GM21723 (cell line): ENCODE data around the gene HEATR9.

Experiments used
- ATAC-seq: cut with Tn5 transposase; IDR thresholded peaks from one replicate; pipeline ENCODE4 v1.9.1; 2021; ENCODE audit warnings: mild to moderate bottlenecking, moderate library complexity; ENCODE audit not compliant: unreplicated experiment

Gene HEATR9

DNA sequence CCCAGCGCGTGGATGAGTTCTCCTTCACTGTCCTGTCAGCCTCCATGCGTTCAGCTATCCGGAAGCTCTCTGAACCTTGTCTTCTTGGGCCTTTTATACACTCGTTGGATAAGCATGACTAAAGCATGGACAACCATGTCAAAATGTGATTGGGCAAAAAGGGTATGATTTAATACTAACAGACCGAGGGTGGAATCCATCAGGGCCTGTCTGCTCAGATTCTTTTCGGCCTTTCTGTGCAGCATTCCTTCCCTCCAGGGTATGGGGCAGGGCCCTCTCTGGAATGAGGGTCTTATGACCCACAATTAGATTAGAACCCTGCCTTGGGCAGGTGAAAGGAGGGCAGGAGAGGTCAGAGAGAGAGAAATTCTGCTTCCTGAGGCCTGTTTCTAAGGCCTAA, 25.5 kb upstream of the HEATR9 start:
- no peak for ATAC-seq

DNA sequence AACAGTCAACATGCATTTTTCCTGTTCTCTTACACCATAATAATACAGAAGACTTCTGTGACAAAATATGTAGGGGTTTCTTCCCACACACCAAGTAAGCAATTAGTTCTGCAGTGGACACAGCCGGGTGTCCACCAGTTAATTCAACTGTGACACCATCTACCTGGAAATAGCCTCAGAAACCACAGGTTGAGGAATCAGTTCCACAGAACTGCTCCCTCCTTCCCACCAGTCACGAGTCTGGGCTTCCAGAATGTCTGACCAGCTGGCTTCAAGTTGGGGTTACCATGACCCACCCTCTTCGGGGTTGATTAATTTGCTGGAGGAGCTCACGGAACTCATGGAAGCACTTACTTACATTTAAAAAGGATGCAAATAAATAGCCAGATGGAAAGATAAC, 25.1 kb upstream of the HEATR9 start:
- no peak for ATAC-seq

DNA sequence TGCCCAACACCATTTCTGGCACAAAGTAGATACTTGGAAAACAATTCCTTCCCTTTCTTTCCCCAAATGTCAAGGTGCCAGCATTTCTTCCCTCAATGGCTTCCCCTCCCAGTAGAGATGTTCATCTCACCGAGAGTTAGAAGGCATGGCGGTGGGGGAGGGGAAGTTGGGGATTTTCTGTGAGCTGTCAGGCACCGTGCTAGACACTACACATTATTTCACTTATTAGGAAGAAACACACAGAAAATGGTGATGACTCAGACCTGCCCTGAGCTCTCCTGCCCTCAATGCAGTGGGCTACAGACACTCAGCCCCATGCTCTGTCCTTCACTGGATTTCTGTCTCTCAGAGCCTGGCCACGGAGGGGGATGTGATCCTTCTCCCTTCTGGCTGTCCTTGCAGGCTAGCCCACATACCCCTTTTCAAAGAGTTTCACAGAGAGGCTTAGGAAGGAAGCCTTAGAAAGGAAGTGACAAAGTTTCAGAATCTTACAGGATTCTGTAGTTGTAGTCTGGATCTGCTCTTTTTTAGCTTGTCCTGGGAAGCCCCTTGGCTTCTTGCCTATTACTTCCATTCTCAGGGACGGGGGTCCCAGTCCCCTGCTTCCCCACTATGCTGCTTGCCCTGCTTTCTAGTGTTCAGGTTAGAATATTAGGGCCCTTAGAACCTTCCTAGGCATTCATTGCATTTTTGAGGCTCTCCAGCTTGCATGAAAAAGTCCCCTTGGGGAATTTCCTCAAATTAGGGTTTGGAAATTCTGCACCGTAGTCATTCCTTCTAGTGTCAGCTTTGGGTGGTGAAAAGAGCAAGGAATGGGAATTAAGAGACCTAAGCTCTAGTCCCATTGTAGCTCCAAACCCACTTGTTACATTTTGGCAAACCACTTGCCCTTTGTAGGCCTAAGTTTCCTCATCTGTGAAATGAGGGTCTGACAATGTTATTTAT, 23.7 kb upstream of the HEATR9 start:
- ATAC-seq = no peak

DNA sequence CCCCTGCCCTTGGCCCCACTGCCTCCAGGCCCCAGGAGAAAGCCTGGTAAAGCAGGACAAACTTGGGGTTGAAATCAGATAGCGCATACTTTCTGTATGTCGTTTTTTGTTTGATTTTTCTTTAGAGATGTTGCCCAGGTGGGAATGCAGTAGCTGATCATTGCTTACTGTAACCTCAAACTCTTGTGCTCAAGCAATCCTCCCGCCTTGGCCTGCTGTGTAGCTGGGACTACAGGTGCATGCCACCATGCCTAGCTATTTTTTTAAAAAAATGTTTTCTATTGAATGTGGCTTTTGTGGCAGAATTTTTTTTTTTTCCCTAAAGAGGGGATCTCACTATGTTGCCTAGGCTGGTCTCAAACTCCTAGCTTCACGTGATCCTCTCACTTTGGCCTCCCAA, 22.6 kb upstream of the HEATR9 start:
- ATAC-seq = no peak

DNA sequence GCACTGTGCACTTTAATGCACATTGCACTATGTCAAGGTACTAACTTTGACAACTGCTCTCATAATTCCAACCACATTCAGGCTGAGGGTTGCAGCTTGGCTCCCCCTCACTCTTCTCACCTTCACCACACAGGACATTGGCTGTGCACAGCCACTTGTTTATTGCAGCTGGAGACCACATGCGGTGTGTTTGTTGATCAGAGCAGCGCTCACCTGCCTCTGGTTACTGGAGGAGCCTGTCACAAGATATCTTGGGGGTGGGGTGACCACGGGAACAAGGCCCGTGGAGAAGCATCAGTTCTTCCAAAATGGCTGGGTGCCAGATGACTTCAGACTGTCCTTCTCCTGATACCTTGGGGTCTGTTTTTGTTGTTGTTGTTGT, 22.1 kb upstream of the HEATR9 start:
- no peak for ATAC-seq

DNA sequence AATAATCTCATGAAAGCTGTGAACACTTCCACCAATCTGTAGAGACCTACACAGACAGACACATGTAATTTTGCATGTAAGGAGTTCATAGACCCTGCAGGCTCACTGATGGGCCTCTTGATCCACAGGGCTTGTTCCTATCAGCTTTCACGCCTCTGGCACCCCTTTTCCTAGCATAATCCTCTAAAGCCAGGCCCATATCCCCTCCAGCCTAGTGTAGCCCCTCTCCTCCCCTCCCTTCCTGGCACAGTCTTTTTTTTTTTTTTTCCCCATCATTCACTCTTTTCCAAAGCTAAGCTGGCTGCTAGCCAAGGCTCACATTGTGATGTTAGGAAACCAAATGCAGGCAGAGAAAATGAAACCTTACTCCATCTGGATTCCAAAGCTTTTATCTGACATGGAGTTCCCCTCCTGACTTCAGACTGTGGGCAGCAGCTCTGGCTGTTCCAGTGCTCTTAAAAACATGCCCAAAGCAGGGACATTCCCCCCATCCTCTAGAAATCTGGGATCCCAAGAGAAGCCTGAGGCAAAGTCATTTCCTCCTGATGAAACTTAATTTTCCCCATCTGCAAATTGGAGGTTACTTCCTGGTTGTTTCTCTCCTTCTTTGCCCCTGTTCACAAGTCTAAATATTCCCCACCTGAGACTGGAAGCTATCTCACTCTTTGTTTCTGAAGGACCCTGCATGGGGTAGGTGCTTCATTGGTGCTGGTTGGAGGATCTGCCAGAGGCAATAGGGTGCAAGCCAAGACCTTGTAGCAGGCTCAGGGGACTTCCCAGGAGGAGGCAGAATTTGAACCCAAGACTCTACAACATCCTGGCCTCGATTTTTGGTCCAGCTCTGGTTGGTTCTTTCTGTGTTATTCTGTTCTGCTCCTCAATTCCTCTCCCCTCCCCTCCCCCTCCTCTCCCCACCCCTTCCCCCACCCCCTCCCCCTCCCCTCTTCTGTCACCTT, 21.4 kb upstream of the HEATR9 start:
- no peak for ATAC-seq

DNA sequence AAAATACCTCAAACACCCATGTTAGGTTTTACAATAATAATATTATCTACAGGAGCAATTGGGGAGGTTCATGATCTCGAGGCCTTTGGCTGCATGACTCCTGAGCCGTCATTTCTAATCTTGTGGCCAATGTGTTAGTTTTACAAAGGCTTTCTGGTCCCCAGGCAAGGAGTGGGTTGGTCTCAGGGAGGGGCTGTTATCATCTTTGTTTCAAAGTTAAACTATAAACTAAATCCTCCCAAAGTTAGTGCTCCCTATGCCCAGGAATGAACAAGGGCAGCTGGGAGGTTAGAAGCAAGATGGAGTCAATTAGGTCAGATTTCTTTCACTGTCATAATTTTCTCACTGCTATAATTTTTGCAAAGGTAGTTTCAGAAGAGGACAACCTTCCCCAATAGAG, 20.6 kb upstream of the HEATR9 start:
- no peak for ATAC-seq

DNA sequence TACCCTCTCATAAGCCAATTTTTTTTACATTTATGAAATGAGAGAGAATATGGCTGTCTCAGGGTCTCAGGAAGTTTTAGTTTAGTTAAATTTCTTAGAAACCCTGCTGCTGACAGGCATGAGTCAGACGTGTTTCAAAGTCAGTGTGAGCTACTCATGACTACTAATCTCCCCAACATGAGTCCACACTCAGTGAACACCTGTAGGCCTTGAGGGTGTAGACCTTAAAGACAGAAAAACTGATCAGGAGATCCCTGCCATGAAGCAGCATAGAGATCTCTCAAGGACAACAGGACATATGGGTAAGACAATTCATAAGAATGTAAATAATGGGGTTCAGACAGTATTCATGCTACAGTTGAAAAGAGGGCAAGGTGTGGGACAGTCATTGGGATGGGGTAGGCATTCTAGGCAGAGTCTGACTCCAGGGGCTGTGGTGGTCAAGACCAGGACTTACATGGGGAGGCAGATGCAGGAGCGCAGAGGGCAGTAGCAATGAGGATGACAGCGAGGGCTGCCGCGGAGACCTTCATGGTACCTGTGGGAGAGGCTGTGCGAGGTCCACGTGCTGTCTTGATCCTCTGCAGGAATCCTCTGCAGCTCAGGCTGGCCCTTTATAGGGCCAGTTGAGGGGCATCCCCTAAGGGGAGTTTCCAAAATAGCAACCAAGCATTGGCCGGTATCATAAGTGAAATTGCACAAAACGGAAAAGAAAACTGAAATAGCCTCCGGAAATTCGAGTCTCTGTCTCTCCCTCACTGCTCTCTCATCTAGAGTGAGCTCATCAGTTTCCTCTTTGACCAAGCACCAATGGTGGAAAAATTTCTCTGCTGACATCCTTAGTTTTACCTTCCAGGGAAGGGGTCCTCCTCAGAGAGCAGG, 11.3 kb upstream of the HEATR9 start, which contains the start of gene CCL5:
Gene CCL5 (minus strand): TSS at position 588 of the 882 bp plus-strand sequence.
- ATAC-seq = peak; percentile 93

DNA sequence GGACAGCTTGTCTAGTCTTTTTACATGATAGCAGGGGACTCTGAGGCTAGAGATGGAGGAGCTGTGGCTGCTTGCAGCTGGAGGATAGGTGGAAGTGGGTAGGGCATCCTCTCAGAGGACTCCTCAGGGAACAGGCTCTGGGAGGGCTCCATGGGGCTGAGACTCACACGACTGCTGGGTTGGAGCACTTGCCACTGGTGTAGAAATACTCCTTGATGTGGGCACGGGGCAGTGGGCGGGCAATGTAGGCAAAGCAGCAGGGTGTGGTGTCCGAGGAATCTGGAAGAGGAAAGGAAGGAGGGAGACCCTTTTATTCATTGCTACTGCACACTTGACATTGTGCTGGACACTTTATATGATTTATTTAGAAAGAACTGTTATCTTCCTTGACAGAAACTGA, 9.7 kb upstream of the HEATR9 start:
- no peak for ATAC-seq

DNA sequence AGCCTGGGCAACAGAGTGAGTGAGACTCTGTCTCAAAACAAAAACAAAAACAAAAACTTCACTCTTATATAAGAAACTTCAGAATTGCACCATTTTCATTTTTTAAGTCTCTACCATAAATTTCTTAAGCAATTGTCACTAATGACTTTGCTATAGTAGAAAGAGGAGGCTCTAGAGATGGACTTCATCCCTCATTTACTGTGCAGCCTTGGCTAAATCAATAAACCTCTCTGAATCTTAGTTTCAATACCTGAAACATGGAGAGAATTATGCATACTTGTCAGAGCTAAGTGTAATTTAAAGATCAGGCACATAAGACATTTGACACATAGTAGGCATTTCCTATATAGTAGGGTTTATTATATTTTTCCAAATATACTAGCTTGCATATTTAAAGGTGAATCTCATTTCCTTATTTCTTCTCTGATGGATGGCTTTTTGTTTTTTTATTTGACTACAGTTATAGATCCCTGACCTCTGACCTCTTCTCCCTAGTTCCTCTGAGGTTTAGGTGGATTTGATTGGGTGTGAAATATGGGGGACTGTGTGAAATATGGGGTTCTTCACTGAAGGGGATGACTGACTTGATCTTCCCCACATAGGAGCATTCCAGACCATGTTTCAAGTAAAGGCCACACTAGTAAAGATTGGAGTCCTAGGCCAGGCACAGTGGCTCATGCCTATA, 8.8 kb upstream of the HEATR9 start:
- no peak for ATAC-seq

DNA sequence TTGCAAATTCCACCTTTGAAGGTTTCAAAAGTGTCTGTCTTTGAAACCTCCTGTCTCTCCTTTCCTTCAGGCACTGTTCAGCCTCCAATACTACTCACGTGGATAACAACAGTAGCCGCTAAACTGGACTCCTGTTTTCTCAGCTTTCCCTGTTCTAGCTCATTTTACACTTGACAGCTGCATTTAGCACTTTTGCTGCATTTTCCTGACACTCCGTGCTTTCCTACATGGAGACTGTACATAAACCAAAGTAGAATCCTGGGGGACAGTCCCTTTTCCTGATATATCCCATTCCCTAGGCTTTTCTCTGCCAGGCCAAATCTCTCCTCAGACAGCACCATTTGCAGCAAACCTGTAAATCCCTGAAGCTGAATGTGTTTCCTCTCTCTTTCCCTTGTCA, 7.8 kb upstream of the HEATR9 start:
- no peak for ATAC-seq

DNA sequence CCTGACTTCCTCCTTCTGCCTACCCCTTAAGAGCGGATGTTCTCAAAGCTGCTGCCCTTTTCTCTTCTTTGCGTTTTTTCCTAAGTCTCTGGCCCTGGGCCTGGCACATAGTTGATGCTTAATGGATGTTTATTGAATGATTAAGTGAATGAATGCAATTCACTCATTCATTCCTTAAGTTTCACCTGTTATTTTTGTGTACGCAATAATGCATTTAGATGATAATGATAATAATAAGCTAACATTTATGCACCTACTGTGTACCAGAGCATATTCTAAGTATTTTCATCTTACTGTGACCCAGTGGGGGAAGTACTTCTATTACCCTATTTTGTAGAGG, 7.1 kb upstream of the HEATR9 start:
- no peak for ATAC-seq

DNA sequence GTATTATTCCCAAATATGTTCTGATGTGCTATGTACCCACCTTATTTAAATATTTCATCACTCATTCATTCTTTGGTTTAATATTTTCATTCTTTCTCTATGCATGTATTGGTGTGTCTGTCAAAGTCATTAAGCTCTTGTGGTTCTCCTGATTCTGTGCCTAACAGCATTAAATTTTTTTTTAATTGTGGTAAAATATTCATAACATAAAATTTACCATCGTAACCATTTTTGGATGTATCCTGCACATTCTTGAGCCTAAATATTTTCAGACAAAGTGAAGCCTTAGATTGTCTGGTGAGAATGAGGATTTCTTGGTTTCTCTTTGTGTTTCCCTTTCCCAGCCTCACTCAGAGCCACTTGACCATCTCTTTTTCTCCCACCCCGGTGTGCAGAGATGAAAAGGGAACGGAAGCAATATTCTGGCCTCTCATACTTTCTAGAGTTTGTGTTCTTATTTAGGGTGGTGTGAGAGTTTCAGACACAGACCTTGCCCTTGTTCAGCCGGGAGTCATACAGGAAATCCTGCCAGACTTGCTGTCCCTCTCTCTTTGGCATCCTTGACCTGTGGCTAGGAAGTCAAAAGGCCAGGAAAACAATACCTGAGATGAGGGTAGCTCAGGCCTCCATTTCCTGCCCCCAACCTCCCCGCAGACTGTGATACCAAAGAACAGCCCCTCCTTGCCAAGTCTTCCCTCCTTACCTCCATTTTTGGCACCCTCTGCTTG, 6.5 kb upstream of the HEATR9 start:
- no peak for ATAC-seq

DNA sequence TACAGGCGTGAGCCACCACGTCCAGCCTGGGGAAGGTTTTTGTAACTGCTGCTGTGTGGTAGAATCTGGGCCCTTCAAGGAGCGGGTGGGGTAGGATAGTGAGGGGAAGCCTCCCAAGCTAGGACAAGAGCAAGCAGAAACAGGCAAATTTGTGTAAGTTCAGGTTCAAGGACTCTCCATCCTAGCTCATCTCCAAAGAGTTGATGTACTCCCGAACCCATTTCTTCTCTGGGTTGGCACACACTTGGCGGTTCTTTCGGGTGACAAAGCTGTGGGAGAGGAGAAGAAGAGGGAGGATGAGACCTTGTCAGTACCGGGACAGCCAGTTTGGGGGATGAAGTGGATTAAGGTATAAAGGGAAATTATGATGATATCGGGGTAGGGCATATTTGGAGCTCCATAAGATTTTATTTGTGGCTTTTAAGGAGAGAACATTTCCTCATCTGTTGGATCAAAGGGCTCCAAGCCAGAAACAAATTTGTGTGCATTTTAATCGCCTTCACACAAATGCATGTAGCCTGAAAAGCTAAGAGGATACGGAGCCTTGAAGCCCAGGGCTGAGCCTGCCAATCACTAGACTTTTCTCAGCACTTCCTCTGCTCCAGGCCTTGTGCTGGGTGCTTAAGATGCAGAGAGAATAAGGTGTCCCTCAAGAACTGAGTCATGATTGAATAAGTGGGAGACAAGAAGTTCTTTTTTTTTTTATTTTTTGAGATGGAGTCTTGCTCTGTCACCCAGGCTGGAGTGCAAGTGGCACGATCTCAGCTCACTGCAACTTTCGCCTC, 3.7 kb upstream of the HEATR9 start:
- ATAC-seq = no peak

DNA sequence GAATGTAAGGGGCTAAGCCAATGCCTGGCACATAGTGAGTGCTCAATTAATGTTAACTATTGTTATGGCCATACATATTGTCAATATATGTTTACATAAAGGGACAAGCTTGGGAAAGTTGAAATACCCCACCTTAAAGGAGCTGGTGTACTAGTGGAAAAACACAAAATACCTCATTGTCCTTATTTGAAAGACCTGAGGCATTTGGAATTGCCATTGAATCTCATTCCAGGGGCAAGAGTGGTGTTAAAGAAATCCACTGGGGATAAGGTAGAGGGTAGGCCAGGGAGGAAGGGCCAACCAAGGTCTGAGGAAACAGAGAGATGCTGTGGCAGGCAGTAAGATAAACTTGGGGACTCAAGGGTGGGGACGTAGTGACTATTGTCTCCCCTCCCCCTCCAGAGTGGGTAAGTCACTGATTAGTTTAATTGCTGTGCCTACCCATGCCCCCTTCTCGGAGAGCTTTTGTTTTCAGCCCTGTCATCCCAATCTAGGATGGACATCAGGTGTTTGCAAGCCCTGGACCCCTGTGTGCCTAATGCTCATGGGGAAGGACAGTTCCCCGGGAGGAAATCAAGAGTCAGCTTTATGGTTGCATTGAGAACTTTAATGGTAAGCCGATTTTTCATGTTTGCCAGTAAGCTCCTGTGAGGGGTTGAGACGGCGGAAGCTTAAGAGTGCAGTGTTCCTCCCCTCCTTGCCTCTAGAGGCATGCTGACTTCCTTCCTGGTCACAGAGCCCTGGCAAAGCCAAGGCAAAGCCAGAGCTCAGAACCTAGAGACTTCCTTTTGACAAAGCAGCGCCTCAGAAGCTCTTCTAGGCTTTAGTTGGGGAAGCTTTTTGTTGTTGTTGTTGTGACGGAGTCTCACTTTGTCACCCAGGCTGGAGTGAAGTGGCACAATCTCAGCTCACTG, 2.5 kb upstream of the HEATR9 start:
- no peak for ATAC-seq

DNA sequence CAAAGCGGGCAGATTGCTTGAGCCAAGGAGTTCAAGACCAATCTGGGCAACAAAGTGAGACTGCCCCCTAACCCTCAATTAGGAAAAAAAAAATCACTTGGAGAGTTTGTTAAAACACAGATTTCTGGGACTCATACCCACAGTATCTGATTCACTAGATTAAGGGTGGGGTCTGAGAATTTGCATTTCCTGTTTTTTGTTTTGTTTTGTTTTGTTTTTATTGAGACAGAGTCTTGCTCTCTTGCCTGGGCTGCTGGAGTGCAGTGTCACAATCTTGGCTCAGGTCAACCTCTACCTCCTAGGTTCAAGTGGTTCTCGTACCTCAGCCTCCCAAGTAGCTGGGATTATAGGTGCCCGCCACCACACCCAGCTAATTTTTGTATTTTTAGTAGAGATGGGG, 1.1 kb downstream of the HEATR9 start:
- no peak for ATAC-seq

DNA sequence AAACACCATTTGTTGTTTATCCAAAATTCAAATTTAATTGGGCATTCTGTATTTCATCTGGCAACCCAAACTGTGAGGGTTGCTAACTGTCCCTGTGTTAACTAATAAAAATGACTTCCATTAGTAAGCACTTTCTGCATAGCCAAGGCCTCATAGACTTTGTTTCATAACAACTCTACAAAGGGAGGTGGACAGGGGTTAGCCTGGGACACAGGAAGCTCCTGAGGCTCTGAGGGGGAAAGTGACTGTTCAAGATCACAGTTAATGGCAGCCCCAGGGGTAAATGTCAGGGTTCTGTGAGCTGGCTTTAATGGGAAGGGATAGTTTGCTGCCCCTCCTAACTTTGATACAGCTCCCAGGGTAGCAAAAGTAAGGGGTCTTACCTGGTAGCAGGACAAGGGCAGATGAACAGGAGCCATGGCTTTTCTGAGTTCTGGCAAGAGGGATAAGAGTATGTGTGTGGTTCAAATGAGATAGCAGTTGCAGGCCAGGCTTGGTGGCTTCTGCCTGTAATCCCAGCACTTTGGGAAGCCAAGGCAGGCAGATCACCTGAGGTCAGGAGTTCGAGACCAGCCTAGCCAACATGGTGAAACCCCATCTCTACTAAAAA, 2.2 kb downstream of the HEATR9 start:
- no peak for ATAC-seq
